GM19324 (cell line): ENCODE results near the gene PHETA2.
A peak's percentile ranks its signal among the peaks of the same experiment; 100 is the strongest.
"Not testable (repeated sequence)": the region's sequence is repeated elsewhere in the genome, so short reads cannot be mapped to it uniquely, and the experiment has no call there.

ENCODE experiments used
- ATAC-seq: cut with Tn5 transposase; IDR thresholded peaks from one replicate; pipeline ENCODE4 v1.9.1; 2021; ENCODE audit warnings: mild to moderate bottlenecking, moderate library complexity; ENCODE audit not compliant: unreplicated experiment, low FRiP score

Gene PHETA2

GRCh38 chr22:42068291-42068690 lies 5.8 kb upstream of the PHETA2 start:
- no peak for ATAC-seq

GRCh38 chr22:42069801-42070516 lies 4.1 kb upstream of the PHETA2 start:
- ATAC-seq = no peak

- ATAC-seq = peak; percentile 93
These were observed 3.3 kb upstream of the PHETA2 start, which contains the start of gene NAGA for GRCh38 chr22:42070517-42071422. Gene NAGA, minus strand, starts transcription at chr22:42070812. Its CDS starts 515 bp downstream, at chr22:42070297.

GRCh38 chr22:42071508-42071907 lies 2.5 kb upstream of the PHETA2 start:
- ATAC-seq = not testable (repeated sequence)

GRCh38 chr22:42072606-42073330 lies 1.3 kb upstream of the PHETA2 start:
- ATAC-seq = no peak

- no peak for ATAC-seq
These were observed 417 bp upstream of the PHETA2 start for GRCh38 chr22:42073621-42074041.

- no peak for ATAC-seq
These were observed 1.0 kb downstream of the PHETA2 start for GRCh38 chr22:42074846-42075676.

- ATAC-seq = no peak
These were observed 2.9 kb downstream of the PHETA2 start for GRCh38 chr22:42076764-42077485.

GRCh38 chr22:42077486-42078125 lies 3.6 kb downstream of the PHETA2 start:
- ATAC-seq = no peak

- ATAC-seq = peak; percentile 5
These were observed 4.6 kb downstream of the PHETA2 start for GRCh38 chr22:42078469-42079318.

GRCh38 chr22:42079319-42080251 lies 5.5 kb downstream of the PHETA2 start, which contains the start of gene SMDT1:
Gene SMDT1, plus strand, starts transcription at chr22:42079700. Its CDS starts 69 bp downstream, at chr22:42079769.
- peak; percentile 87 for ATAC-seq

GRCh38 chr22:42080287-42080686 lies 6.2 kb downstream of the PHETA2 start:
- ATAC-seq = no peak

- ATAC-seq = no peak
These were observed 9.1 kb downstream of the PHETA2 start for GRCh38 chr22:42083119-42083518.

- ATAC-seq = no peak
These were observed 10.8 kb downstream of the PHETA2 start for GRCh38 chr22:42084874-42085273.

- no peak for ATAC-seq
These were observed 12.0 kb downstream of the PHETA2 start for GRCh38 chr22:42086051-42086450.

- peak; percentile 96 for ATAC-seq
These were observed 16.8 kb downstream of the PHETA2 start, which contains the start of gene NDUFA6 for GRCh38 chr22:42090596-42091454. Gene NDUFA6, minus strand, starts transcription at chr22:42090772. Its CDS starts 28 bp downstream, at chr22:42090744.
